Loucy (cell line): ENCODE results near the gene AKR1D1.
A peak's percentile ranks its signal among the peaks of the same experiment; 100 is the strongest.

Source experiments
- H2AFZ ChIP-seq: fragments of 200-600 bp; sonication (generic); 2 replicates; pipeline ENCODE4 v1.6.0; 2016; ENCODE audit warnings: antibody characterized with exemption, mild to moderate bottlenecking, low read length, moderate library complexity
- H3F3A ChIP-seq: fragments of 200-600 bp; 2 replicates; pipeline ENCODE4 v1.6.0; 2016; ENCODE audit warnings: antibody characterized with exemption, low read depth, mild to moderate bottlenecking
- H3K27me3 ChIP-seq: fragments of 200-600 bp; sonication (generic); 2 replicates; pipeline ENCODE4 v1.6.1; 2014; ENCODE audit warnings: low read length, mild to moderate bottlenecking; ENCODE audit not compliant: insufficient read depth, poor library complexity, severe bottlenecking
- H3K36me3 ChIP-seq: fragments of 200-600 bp; sonication (generic); 2 replicates; pipeline ENCODE4 v1.6.1; 2016; ENCODE audit warnings: low read length; ENCODE audit not compliant: insufficient read depth
- H3K4me1 ChIP-seq: fragments of 200-600 bp; sonication (generic); 2 replicates; pipeline ENCODE4 v1.5.1; 2014; ENCODE audit warnings: low read length, mild to moderate bottlenecking; ENCODE audit not compliant: insufficient read depth, poor library complexity, severe bottlenecking
- H3K4me2 ChIP-seq: fragments of 200-600 bp; sonication (generic); 2 replicates; pipeline ENCODE4 v1.6.0; 2014; ENCODE audit warnings: antibody characterized with exemption, low read length, low read depth, mild to moderate bottlenecking; ENCODE audit not compliant: poor library complexity, severe bottlenecking
- H3K4me3 ChIP-seq: fragments of 200-600 bp; sonication (generic); 2 replicates; pipeline ENCODE4 v1.5.1; 2014; ENCODE audit warnings: low read length, mild to moderate bottlenecking, mixed read lengths; ENCODE audit not compliant: poor library complexity, severe bottlenecking
- H3K79me2 ChIP-seq: fragments of 200-600 bp; sonication (generic); 2 replicates; pipeline ENCODE4 v1.6.1; 2014; ENCODE audit warnings: low read length; ENCODE audit not compliant: insufficient read depth
- H3K9ac ChIP-seq: fragments of 200-600 bp; sonication (generic); 2 replicates; pipeline ENCODE4 v1.6.0; 2014; ENCODE audit warnings: mild to moderate bottlenecking, low read depth, low read length, moderate library complexity; ENCODE audit not compliant: poor library complexity, severe bottlenecking
- H3K9me2 ChIP-seq: fragments of 200-600 bp; sonication (generic); replicated peaks from 2 replicates; pipeline ENCODE4 v1.6.1; 2016; ENCODE audit warnings: low read depth, low read length, mixed read lengths
- H3K9me3 ChIP-seq: fragments of 200-600 bp; sonication (generic); 2 replicates; pipeline ENCODE4 v1.6.1; 2014; ENCODE audit warnings: mild to moderate bottlenecking, antibody characterized with exemption, low read length, low read depth; ENCODE audit not compliant: insufficient read depth
- H4K20me1 ChIP-seq: fragments of 200-600 bp; sonication (generic); 2 replicates; pipeline ENCODE4 v1.6.0; 2014; ENCODE audit warnings: antibody characterized with exemption, low read length, mild to moderate bottlenecking; ENCODE audit not compliant: insufficient read depth, poor library complexity, severe bottlenecking
- EZH2phosphoT487 ChIP-seq: fragments of 200-600 bp; IDR thresholded peaks from 2 replicates; pipeline ENCODE4 v1.6.1; 2018; ENCODE audit warnings: antibody characterized with exemption, mild to moderate bottlenecking, moderate library complexity, borderline replicate concordance
- TF ChIP-seq, protein P1 (sequence below): fragments of 200-600 bp; sonication (generic); conservative IDR thresholded peaks from 2 replicates; pipeline ENCODE4 v1.5.1; 2014; ENCODE audit warnings: mild to moderate bottlenecking, antibody characterized with exemption, low read length

The AKR1D1 gene

DNA sequence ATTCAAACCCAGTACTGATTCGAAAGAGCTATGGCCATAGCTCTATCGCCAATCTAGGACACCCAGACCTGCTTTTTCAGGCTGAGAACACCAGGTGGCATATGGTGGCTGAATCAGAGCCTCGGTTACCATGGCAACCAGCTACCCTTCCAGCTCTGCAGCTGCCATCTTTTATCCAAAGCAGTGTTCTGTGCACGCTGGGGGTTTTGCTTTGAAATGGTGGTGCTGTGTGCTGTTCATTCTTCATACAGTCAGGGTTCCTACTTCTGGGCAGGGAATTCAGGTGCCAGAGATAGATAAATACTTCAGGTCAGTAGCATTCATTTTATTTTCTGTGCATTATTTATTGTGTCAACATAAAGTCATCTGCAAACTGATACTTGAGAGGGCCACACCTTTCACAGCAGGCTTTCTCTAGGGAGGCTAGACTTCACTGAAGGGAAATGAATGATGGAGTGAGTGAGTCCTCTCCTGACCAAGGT, 85.4 kb downstream of the AKR1D1 start:
- Histone ChIP-seq H3K9ac (no peak overlapping the region), H3K4me1 (no peaks in the 10 kb centered on the region), H3K4me2 (peak overlapping the region; percentile 54), H3K4me3 (peak overlapping the region; percentile 50), H3K27me3 (no peaks in the 10 kb centered on the region), H2AFZ (peak overlapping the region; percentile 88), H3K36me3 (no peaks in the 10 kb centered on the region), H3K9me2 (no peaks in the 10 kb centered on the region), H3K79me2 (no peaks in the 10 kb centered on the region), H3K9me3 (peaks cover 8% of the 10 kb centered on the region; the same call in 1 of the 2 replicates), H4K20me1 (no peaks in the 10 kb centered on the region), H3F3A (no peaks in the 10 kb centered on the region)
- TF ChIP-seq EZH2phosphoT487: no peak
- TF ChIP-seq, protein P1, sequence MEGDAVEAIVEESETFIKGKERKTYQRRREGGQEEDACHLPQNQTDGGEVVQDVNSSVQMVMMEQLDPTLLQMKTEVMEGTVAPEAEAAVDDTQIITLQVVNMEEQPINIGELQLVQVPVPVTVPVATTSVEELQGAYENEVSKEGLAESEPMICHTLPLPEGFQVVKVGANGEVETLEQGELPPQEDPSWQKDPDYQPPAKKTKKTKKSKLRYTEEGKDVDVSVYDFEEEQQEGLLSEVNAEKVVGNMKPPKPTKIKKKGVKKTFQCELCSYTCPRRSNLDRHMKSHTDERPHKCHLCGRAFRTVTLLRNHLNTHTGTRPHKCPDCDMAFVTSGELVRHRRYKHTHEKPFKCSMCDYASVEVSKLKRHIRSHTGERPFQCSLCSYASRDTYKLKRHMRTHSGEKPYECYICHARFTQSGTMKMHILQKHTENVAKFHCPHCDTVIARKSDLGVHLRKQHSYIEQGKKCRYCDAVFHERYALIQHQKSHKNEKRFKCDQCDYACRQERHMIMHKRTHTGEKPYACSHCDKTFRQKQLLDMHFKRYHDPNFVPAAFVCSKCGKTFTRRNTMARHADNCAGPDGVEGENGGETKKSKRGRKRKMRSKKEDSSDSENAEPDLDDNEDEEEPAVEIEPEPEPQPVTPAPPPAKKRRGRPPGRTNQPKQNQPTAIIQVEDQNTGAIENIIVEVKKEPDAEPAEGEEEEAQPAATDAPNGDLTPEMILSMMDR: peak; percentile 80

DNA sequence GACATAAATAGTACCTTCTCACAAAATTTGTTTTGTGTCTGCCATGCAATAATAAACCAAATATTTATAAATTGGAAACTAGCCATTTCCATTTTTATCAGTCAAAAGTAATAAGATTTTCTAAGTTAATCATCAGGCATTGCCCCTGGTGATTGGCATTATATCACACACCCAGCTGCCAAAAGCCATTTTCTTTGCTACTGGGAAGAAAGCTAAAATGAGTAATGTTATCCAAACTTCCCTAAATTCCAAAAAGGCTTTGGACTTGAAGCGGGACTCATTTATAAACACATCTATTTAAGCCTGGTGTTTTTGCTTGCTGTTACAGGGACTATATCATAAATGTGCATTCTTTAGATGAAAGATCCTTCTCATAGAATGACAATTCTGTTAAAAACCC, 86.0 kb downstream of the AKR1D1 start:
- peaks cover 8% of the 10 kb centered on the region; the same call in 1 of the 2 replicates for H3K9me3 ChIP-seq
- peak overlapping the region; percentile 88 for H2AFZ ChIP-seq
- H3K9ac ChIP-seq: no peak overlapping the region
- no peaks in the 10 kb centered on the region for H4K20me1 ChIP-seq
- no peaks in the 10 kb centered on the region for H3F3A ChIP-seq
- no peaks in the 10 kb centered on the region for H3K79me2 ChIP-seq
- H3K36me3 ChIP-seq: no peaks in the 10 kb centered on the region
- TF ChIP-seq, protein P1: no peak
- no peak for TF ChIP-seq EZH2phosphoT487
- H3K27me3 ChIP-seq: no peaks in the 10 kb centered on the region
- no peaks in the 10 kb centered on the region for H3K4me1 ChIP-seq
- H3K9me2 ChIP-seq: no peaks in the 10 kb centered on the region
- peak overlapping the region; percentile 54 for H3K4me2 ChIP-seq
- no peak overlapping the region for H3K4me3 ChIP-seq

DNA sequence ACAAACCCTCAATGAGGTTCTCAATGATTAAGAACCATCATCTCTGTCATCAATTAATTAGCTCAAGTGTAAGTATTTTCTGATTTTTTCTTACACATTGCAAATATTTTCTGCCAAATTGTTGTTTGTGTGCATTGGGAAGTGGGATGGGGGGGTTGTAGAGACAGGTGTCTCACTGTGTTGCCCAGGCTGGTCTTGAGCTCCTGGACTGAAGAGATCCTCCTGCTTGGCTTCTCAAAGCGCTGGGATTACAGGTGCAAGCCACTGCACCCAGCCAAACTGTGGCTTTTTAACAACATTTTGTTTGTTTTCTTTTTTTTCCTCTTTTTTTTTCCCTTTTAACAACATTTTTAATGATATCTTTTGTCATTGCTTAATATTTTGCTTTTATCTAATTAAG, 87.5 kb downstream of the AKR1D1 start:
- Histone ChIP-seq H4K20me1 (no peaks in the 10 kb centered on the region), H2AFZ (no peak overlapping the region), H3K9me3 (peaks cover 8% of the 10 kb centered on the region; the same call in 1 of the 2 replicates), H3K4me1 (no peaks in the 10 kb centered on the region), H3K4me2 (no peak overlapping the region), H3F3A (no peaks in the 10 kb centered on the region), H3K79me2 (no peaks in the 10 kb centered on the region), H3K36me3 (no peaks in the 10 kb centered on the region), H3K9me2 (no peaks in the 10 kb centered on the region), H3K27me3 (no peaks in the 10 kb centered on the region), H3K9ac (no peak overlapping the region), H3K4me3 (no peak overlapping the region)
- TF ChIP-seq, protein P1: no peak
- TF ChIP-seq EZH2phosphoT487: no peak
